GM12878 (cell line): ENCODE data around the gene FBXO21. TPM values are rescaled to one million over a fixed set of nuclear protein-coding genes. Genes with fewer than 3 reads are reported as not detected.
A peak's percentile ranks its signal among the peaks of the same experiment; 100 is the strongest.

ENCODE experiments used
- ATAC-seq: fragments of 200-7000 bp; cut with Tn5 transposase; 3 replicates; pipeline ENCODE4 v1.9.1; 2020; ENCODE audit warnings: mild to moderate bottlenecking, moderate library complexity
- BruUV-seq: library from RNA; stranded (reverse); fragments of 400-500 nt; replicated peaks from 2 replicates; lab custom pipeline; 2021; lab: Mats Ljungman, UMichigan
- CTCF ChIA-PET: fragments of 300-600 bp; sonication (Branson Sonifier 250); formaldehyde crosslinking; extraction: SDS; loops from one replicate; lab custom pipeline; 2021; ENCODE audit warnings: inconsistent platforms; lab: Yijun Ruan, JAX
- POLR2A ChIA-PET: fragments of 350-600 bp; formaldehyde crosslinking; extraction: SDS; loops from one replicate; lab custom pipeline; 2021; ENCODE audit warnings: inconsistent platforms; lab: Charles Lee
- RAD21 ChIA-PET: fragments of 300-600 bp; sonication (Branson Sonifier 250); formaldehyde crosslinking; loops from one replicate; lab custom pipeline; 2023; ENCODE audit warnings: antibody characterized with exemption; ENCODE audit not compliant: unreplicated experiment; lab: Charles Lee
- SMC1A ChIA-PET: fragments of 300-600 bp; sonication (Branson Sonifier 250); formaldehyde crosslinking; loops from one replicate; lab custom pipeline; 2023; ENCODE audit not compliant: unreplicated experiment, uncharacterized antibody; lab: Charles Lee
- DNase-seq: peaks from one replicate; pipeline ENCODE4 v3.0.0-alpha.2; 2011; ENCODE audit warnings: low read depth, low spot score
- FAIRE-seq: peaks from 3 replicates; lab custom pipeline; 2011; peaks lifted over from hg19 to GRCh38; lab: Jason Lieb, UNC
- H2AFZ ChIP-seq: 2 replicates; pipeline ENCODE4 v1.6.0; 2011; ENCODE audit warnings: low read depth, low read length, control low read depth; ENCODE audit not compliant: control insufficient read depth
- H3K27ac ChIP-seq: 2 replicates; pipeline ENCODE4 v1.5.1; 2011; ENCODE audit warnings: control low read depth; ENCODE audit not compliant: control insufficient read depth, insufficient read depth
- H3K27me3 ChIP-seq, 2 experiments: replicated peaks in 1 of 2; 2 replicates each; pipeline versions ENCODE4 v1.6.0 to v1.6.1; 2011; ENCODE audit warnings: low read length in 1 of 2; ENCODE audit not compliant: control insufficient read depth in 2 of 2, insufficient read depth in 2 of 2
- H3K36me3 ChIP-seq, 2 experiments: 2 replicates each; pipeline ENCODE4 v1.5.1; 2011; ENCODE audit warnings: low read length in 1 of 2; ENCODE audit not compliant: control insufficient read depth in 2 of 2, insufficient read depth in 2 of 2
- H3K4me1 ChIP-seq: 2 replicates; pipeline ENCODE4 v1.6.1; 2011; ENCODE audit warnings: mild to moderate bottlenecking, low read length, moderate library complexity, mixed read lengths; ENCODE audit not compliant: control insufficient read depth, insufficient read depth
- H3K4me2 ChIP-seq: 2 replicates; pipeline ENCODE4 v1.6.0; 2011; ENCODE audit warnings: control low read depth; ENCODE audit not compliant: control insufficient read depth, insufficient read depth
- H3K4me3 ChIP-seq: fragments of 200-600 bp; sonication (generic); 2 replicates; pipeline ENCODE4 v1.5.1; 2016
- H3K79me2 ChIP-seq: 2 replicates; pipeline ENCODE4 v1.6.0; 2011; ENCODE audit warnings: low read length; ENCODE audit not compliant: control insufficient read depth, insufficient read depth
- H3K9ac ChIP-seq: 2 replicates; pipeline ENCODE4 v1.8.0; 2011; ENCODE audit warnings: low read length, control low read depth, mixed read lengths; ENCODE audit not compliant: control insufficient read depth, insufficient read depth
- H3K9me3 ChIP-seq: replicated peaks from 3 replicates; pipeline ENCODE4 v1.5.1; 2011; ENCODE audit warnings: mild to moderate bottlenecking, low read length; ENCODE audit not compliant: control insufficient read depth, insufficient read depth
- H4K20me1 ChIP-seq: 2 replicates; pipeline ENCODE4 v1.6.0; 2011; ENCODE audit not compliant: control insufficient read depth, insufficient read depth
- ATF2 ChIP-seq: IDR thresholded peaks from 2 replicates; pipeline ENCODE4 v1.6.1; 2012; ENCODE audit warnings: low read length, inconsistent platforms
- CHD2 ChIP-seq: IDR thresholded peaks from 2 replicates; pipeline ENCODE4 v1.6.1; 2011; ENCODE audit warnings: low read depth, low read length, improper control_type of control experiment, borderline replicate concordance
- CUX1 ChIP-seq: IDR thresholded peaks from 2 replicates; pipeline ENCODE4 v1.6.1; 2012; ENCODE audit warnings: improper control_type of control experiment, low read depth, low read length; ENCODE audit not compliant: insufficient replicate concordance
- ELK1 ChIP-seq: IDR thresholded peaks from 2 replicates; pipeline ENCODE4 v1.6.1; 2012; ENCODE audit warnings: low read depth, low read length, improper control_type of control experiment
- ESRRA ChIP-seq: IDR thresholded peaks from 2 replicates; pipeline ENCODE4 v1.6.1; 2012; ENCODE audit warnings: mild to moderate bottlenecking, low read length, improper control_type of control experiment
- IKZF2 ChIP-seq, 2 experiments: fragments of 450-650 bp; IDR thresholded peaks; 2 replicates each; pipeline ENCODE4 v1.6.1; 2017; ENCODE audit warnings: mild to moderate bottlenecking in 2 of 2, moderate library complexity in 2 of 2
- LARP7 ChIP-seq: fragments of 450-650 bp; IDR thresholded peaks from 2 replicates; pipeline ENCODE4 v1.6.1; 2017; ENCODE audit warnings: mild to moderate bottlenecking
- MEF2A ChIP-seq: IDR thresholded peaks from 2 replicates; pipeline ENCODE4 v1.6.1; 2011; ENCODE audit warnings: low read depth, mild to moderate bottlenecking, low read length, moderate library complexity; ENCODE audit not compliant: insufficient read depth
- MYB ChIP-seq: fragments of 150-350 bp; IDR thresholded peaks from 2 replicates; pipeline ENCODE4 v1.6.1; 2014; ENCODE audit warnings: mild to moderate bottlenecking, low read depth, low read length, borderline replicate concordance
- RB1 ChIP-seq: fragments of 450-650 bp; formaldehyde crosslinking; IDR thresholded peaks from 2 replicates; pipeline ENCODE4 v1.6.1; 2017; ENCODE audit warnings: mild to moderate bottlenecking, borderline replicate concordance
- RBBP5 ChIP-seq: fragments of 200-600 bp; sonication (generic); conservative IDR thresholded peaks from 2 replicates; pipeline ENCODE4 v1.6.1; 2016
- RELA ChIP-seq: fragments of 450-650 bp; IDR thresholded peaks from 2 replicates; pipeline ENCODE4 v1.8.0; 2014; ENCODE audit warnings: borderline replicate concordance; ENCODE audit not compliant: partially characterized antibody
- RUNX3 ChIP-seq: IDR thresholded peaks from 2 replicates; pipeline ENCODE4 v1.6.1; 2012; ENCODE audit warnings: low read length, inconsistent platforms
- SMAD5 ChIP-seq: IDR thresholded peaks from 2 replicates; pipeline ENCODE4 v1.6.1; 2016; ENCODE audit warnings: antibody characterized with exemption, low read depth
- TARDBP ChIP-seq: IDR thresholded peaks from 2 replicates; pipeline ENCODE4 v1.6.1; 2016; ENCODE audit warnings: borderline replicate concordance
- TBL1XR1 ChIP-seq: IDR thresholded peaks from 2 replicates; pipeline ENCODE4 v1.6.1; 2012; ENCODE audit warnings: low read depth, low read length, improper control_type of control experiment
- ZNF274 ChIP-seq: IDR thresholded peaks from one replicate; pipeline ENCODE4 v1.8.0; 2011; ENCODE audit not compliant: insufficient read length, insufficient read depth
- ZNF384 ChIP-seq: IDR thresholded peaks from 2 replicates; pipeline ENCODE4 v1.6.1; 2012; ENCODE audit warnings: low read depth, mild to moderate bottlenecking, low read length, improper control_type of control experiment, borderline replicate concordance
- WGBS: methylation state at CpG from one replicate; pipeline ENCODE4 v1.1.6; 2016; ENCODE audit warnings: low lambda C conversion rate; ENCODE audit not compliant: insufficient replicate concordance, insufficient coverage; ENCODE audit errors: missing lambda C conversion rate; 5-methylcytosine and 5-hydroxymethylcytosine counted together
- in situ Hi-C: fragments of 300-500 bp; cut with MboI; formaldehyde crosslinking; loops from 9 replicates; pipeline ENCODE4 v1.14.3; 2018; ENCODE audit warnings: mixed read lengths
- intact Hi-C: fragments of 100-400 bp; cut with micrococcal nuclease; formaldehyde crosslinking; loops from one replicate; pipeline ENCODE4 v1.14.2; 2022; ENCODE audit not compliant: unreplicated experiment
- polyA plus RNA-seq, 11 experiments: library from polyadenylated mRNA; depleted of rRNA in 4 of 11; unstranded in 6 of 11; stranded (reverse) in 5 of 11; fragments of >200 nt; fragmentation: Nextera tagmentation in 4 of 11; fragmentation: Illumina TruSeq in 1 of 11; extraction: Ambion mirVana in 4 of 11; extraction: Trizol in 1 of 11; gene quantifications; 1 replicate in 1 of 11; 2 replicates in 10 of 11; pipeline versions ENCODE4 v1.2.1 to v1.2.3, GENCODE V29; 2011 to 2016; ENCODE audit warnings: inconsistent platforms in 2 of 11, missing spikeins in 2 of 11, low read depth in 1 of 11
- total RNA-seq, 4 experiments: library from RNA; depleted of rRNA in 3 of 4; stranded (reverse); fragments of >200 nt in 3 of 4; fragmentation: Illumina TruSeq in 1 of 4; extraction: Trizol in 1 of 4; gene quantifications; 2 replicates each; pipeline versions ENCODE4 v1.2.1 to v1.2.3, GENCODE V29; 2013 to 2021

Gene FBXO21
- total and polyA plus RNA-seq, 10 of the 15 experiments (the other 5 are each of a cell fraction or from before 2014, with no cell fraction given): 5.5 to 32.6 (median 18.9) TPM

- no TSS peak for BruUV-seq
- Histone ChIP-seq H3K79me2 (no peaks in the 10 kb centered on the region), H3K9ac (no peak overlapping the region), H3K27ac (no peak overlapping the region), H2AFZ (peak overlapping the region; percentile 6; the same call in 1 of the 2 replicates), H3K27me3 (no peaks in the 10 kb centered on the region), H3K36me3 (no peaks in the 10 kb centered on the region), H3K4me1 (no peaks in the 10 kb centered on the region), H3K9me3 (no peaks in the 10 kb centered on the region), H4K20me1 (no peaks in the 10 kb centered on the region), H3K4me2 (no peak overlapping the region), H3K4me3 (no peak overlapping the region)
- ChIA-PET RAD21 (no interaction called here), CTCF (no interaction called here), POLR2A (no interaction called here), SMC1A (no interaction called here)
- peak; percentile 62 for ATAC-seq
- DNase-seq: no peak
- in situ Hi-C loops (no loop called here), intact Hi-C loops (no loop called here)
- FAIRE-seq: no peak
- 26% methylated on average over 10 of the region's 10 CpGs for WGBS
- TF ChIP-seq CUX1: no peak
- no peak for TF ChIP-seq ESRRA
- TF ChIP-seq IKZF2 (IDR thresholded peaks at IDR 0.05): no peak
- no peak for TF ChIP-seq CHD2
- TF ChIP-seq MYB: no peak
- no peak for TF ChIP-seq TBL1XR1
- no peak for TF ChIP-seq ZNF274
- no peak for TF ChIP-seq RBBP5
- TF ChIP-seq LARP7: no peak
- no peak for TF ChIP-seq TARDBP
- TF ChIP-seq RUNX3: no peak
- TF ChIP-seq ZNF384: no peak
- no peak for TF ChIP-seq RELA
- TF ChIP-seq ELK1: no peak
- no peak for TF ChIP-seq MEF2A
- no peak for TF ChIP-seq ATF2
- TF ChIP-seq RB1: no peak
- TF ChIP-seq SMAD5: no peak
These were observed 56.2 kb downstream of the FBXO21 start for GRCh38 chr12:117134059-117134458.
